HG03280 (cell line): ENCODE results near the gene CCR5AS.
A peak's percentile ranks its signal among the peaks of the same experiment; 100 is the strongest.
"Not testable (repeated sequence)": the region's sequence is repeated elsewhere in the genome, so short reads cannot be mapped to it uniquely, and the experiment has no call there.

Source experiments
- ATAC-seq: cut with Tn5 transposase; IDR thresholded peaks from one replicate; pipeline ENCODE4 v1.9.1; 2021; ENCODE audit warnings: mild to moderate bottlenecking, moderate library complexity; ENCODE audit not compliant: unreplicated experiment

The CCR5AS gene

GRCh38 chr3:46406788-46407611 is at the start of gene CCR5AS, which contains the start of gene CCRL2:
CCR5AS (minus strand) TSS chr3:46407066.
CCRL2 (plus strand) TSS chr3:46407259; CDS start chr3:46408080, 821 bp downstream.
- no peak for ATAC-seq

- no peak for ATAC-seq
Observed at GRCh38 chr3:46456118-46456517, 49.3 kb upstream of the CCR5AS start.

DNA sequence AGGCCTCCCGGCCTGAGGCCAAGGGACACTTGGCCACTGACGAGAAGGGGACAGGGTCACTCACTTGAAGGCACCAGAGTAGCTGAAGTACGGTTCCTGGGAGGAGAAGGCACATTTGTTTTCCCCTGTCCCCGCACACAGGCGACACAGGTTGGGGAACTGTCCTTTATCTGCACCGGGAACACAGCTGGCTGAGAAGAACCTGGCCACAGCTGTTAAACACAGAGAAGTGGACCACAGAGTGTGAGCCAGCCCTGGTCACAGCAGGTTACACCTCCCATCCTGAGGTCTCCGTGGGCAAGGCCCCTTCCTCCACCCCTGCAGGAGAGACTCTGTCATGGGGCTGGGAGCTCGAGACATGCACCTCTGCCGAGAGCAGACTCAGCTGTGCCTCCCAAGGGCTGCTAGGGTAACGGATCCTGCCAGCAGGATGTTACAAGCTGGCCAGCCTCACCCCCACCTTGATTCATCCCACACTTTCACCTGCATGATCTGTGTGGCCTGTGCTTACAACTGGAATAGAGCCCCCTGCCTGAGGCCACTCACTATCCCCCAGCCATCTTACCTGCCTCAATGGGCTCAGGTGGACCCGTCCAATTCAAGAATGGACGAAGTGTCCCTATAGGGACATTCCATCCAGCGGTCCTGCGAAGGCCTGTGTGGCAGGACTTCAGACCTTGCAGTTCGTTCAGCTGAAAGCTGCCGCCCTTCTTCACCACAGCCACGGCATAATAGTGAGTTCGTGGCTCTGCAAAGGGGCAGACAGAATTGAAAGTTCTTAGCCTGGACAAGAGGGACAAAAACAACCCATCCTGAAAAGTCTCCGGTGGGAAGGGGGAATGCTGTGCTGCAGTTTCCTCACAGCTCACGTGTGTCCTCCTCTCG is 48.6 kb upstream of the CCR5AS start:
- no peak for ATAC-seq

- no peak for ATAC-seq
Observed at GRCh38 chr3:46454606-46455005, 47.7 kb upstream of the CCR5AS start.

- ATAC-seq: no peak
Observed at GRCh38 chr3:46454209-46454595, 47.3 kb upstream of the CCR5AS start.

DNA sequence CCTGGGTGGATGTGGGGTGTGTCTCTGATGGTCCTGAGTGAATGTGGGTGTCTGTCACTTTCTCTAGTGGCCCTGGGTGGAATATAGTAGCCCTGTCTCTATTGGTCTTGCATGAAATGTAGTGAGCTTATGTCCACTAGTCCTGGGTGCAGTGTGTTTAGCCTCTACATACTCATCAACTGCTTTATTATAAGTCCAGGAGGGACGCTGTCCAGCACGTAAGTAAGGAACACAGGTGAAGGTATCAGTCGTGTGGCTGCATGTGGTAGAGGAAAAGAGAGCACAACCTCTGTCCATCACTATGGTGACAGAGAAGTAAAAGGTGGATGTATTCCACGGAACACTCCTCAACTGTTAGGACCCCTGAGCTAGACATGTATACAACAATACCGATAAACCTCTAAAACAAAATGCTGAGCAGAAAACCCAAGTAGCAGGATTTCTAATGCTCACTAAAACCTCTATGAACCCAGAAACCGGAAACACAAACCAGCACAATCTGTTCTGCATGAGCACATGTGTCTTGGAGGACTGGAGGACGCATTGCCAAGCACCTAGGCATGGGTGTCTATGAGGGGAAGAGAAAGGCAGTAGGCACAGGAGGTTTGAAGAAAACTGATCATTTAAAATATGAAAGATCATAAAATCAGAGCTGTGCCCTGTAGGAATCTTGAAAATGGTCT is 46.8 kb upstream of the CCR5AS start:
- ATAC-seq: no peak

GRCh38 chr3:46449755-46450552 is 43.1 kb upstream of the CCR5AS start:
- ATAC-seq: no peak

- ATAC-seq: no peak
Observed at GRCh38 chr3:46448721-46449120, 41.9 kb upstream of the CCR5AS start.

DNA sequence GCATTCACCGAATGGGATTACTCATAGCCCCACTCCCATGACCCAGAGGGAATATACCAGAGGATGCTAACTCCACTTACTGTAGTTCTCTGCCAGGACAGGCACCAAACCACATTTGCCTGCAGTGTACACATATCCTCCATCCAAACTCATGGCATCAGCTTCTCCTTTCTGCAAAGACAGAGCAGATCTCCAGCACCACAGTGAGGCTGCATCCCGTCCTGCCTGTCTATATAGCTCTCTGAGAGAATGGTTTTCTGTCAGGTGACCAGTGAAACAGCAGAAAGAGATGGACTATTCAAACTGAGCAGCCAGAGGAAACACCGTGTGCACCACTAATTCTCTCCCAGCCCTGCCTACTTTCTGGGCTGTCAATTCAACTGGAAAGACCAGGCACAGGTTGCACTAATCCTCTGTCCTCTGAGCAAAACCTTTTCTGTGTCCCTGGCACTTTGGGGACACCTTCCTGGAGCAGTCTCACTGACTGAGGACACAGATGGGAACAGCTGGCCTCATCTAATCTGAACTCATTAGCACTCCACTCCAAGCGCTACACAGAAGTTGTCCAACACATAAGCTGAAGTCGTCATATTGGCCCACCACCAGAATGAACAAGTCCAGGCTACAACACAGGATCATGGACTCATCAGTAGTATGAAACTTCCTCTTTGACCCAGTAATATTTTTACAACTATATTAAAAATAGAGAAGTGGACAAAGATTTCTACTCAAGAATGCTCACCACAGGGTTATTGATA is 40.5 kb upstream of the CCR5AS start:
- ATAC-seq: no peak

DNA sequence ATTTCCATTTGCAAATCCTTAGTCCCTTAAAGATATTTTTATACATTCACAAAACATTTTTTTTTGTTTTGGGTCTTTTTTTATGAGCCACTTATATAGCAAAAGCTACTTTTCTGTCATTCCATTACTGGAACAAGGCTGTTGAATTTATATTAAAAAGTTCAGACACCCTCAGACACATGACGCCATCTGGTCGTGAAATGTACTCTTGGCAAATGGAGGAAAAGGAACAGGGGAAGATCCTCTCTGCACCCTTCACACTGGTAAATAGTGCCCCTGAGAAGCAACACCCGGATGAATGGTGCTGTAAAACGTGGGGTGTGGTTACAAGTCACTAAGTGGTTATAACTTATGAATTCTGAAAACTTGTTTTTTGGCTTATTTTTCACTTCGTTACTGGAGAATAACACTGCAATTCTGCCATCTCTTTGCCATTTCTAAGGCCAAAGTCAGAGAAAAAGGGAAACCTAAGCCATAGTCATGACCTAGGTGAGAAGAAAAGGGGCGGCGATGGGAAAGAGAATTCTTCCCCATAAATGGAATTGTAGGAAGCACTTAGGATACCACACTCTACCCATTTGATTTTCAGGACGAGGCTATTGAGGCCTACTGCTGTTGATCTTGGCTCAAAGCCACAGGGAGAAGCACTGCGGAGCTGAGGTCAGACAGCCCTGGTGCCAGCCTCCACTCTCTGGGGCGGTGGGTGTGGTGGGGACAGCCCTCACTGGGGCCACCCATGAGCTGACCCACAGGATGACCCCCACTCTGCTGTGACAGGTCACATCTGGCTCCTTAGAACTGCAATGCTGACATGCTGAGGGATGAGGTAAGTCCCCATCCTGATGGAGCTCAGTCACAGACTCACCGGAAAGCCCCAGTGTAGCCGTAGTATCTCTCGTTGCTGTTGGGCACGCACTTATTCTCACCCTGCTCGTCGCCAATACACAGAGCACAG is 36.0 kb upstream of the CCR5AS start:
- no peak for ATAC-seq

DNA sequence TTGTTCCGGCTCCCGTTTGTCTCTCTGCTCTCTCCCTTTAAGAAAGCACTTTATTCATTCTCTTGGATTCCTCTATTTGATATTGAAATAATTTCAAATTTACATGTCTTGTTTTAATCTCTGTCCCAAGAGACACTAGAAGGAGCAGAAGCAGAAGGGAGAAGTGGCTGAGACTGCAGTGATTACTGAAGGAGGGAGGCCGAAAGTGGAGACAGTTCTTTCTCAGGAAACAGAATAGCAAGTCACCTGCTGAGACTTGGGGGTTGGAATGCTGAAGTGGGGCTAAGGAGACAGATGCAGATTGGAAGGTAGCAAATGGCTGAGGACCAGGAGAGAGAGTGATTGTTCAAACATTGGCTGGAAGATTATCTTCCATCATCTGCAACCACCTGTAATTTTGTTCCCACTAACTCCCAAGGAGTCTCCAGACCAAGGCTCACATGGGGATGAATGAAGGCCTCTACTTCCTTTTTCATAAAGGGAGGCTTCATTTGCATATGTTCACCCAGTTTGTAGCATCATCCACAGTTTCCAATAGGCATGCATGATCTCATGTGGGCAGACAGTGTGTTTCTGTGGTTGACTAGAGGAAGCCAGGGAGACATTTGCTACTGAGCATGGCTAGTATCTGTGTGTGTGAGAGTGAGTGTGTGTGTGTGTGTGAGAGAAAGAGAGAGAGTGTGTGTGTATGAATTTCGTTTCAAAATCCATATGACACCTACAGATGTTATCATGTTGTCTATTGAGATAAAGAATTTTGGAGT is 33.8 kb upstream of the CCR5AS start:
- ATAC-seq: peak; percentile 71

DNA sequence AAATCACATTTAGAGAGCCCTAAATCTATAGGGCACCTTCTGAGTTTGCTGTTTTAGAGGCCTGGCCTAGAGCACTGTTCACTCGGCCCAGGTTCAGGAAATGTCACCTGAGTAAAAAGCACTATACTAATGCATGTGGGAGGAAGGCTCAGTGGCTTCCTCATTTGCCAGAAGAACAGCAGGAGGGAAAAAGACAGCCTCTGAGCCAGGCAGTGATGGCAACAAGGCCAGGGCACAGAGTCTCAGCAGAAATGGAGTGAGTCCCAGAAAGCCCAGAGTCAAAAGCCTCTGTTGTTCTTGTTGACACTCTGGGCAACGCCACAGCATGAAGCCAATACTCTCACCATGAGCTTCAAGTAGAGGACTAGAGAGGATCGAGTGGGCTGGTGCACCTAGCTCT is 32.0 kb upstream of the CCR5AS start:
- ATAC-seq: no peak

- ATAC-seq: no peak
Observed at GRCh38 chr3:46435081-46435726, 28.3 kb upstream of the CCR5AS start.

DNA sequence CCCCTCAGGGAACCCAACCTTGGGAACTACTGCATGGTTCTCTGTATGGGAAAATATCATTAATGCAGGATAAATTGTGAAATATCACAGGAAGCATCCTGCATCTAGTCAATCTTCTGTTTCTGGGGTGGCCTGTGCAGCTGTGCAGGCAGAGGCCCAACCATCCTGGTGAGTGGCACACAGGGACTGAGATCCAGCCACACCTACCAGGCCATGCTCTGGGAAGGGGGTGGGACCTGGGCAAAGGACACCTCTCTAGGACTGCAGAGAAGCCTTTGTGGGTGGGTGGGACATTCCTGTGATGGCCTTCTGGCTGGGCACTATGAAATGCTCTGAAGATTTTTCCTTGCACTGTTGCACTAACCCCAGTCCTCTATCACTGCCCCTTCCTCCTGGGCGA is 27.0 kb upstream of the CCR5AS start:
- ATAC-seq: no peak

- ATAC-seq: not testable (repeated sequence)
Observed at GRCh38 chr3:46433118-46433517, 26.3 kb upstream of the CCR5AS start.

GRCh38 chr3:46431905-46432304 is 25.0 kb upstream of the CCR5AS start:
- not testable (repeated sequence) for ATAC-seq

DNA sequence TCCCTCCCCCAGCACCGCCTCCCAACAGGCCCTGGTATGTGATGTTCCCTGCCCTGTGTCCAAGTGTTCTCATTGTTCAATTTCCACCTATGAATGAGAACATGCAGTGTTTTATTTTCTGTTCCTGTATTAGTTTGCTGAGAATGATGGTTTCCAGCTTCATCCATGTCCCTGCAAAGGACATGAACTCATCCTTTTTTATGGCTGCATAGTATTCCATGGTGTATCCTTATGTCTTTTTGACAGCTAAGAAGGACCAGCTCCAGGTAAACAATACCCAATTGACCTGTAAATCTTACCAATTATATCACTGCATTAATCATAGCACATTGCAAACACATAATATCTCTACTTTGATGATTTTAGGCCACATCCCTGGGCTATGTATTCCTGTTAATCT is 24.0 kb upstream of the CCR5AS start:
- ATAC-seq: not testable (repeated sequence)
